Gastroesophageal sphincter (tissue), 3 donors: ENCODE results near the gene GALNT17.

Source experiments
- CTCF ChIP-seq, 4 experiments: fragments of 200-600 bp in 2 of 4; fragments of 450-650 bp in 2 of 4; sonication (generic) in 1 of 4; IDR thresholded peaks; one replicate each; pipeline ENCODE4 v1.5.1; 2017 to 2019; ENCODE audit warnings: antibody characterized with exemption in 4 of 4, mild to moderate bottlenecking in 2 of 4, moderate library complexity in 2 of 4
- EP300 ChIP-seq: sonication (generic); formaldehyde crosslinking; IDR thresholded peaks from one replicate; pipeline ENCODE4 v1.6.1; 2017; ENCODE audit warnings: antibody characterized with exemption, mild to moderate bottlenecking
- POLR2A ChIP-seq, 2 donors: fragments of 450-650 bp; IDR thresholded peaks; one replicate each; pipeline ENCODE4 v1.6.1; 2017; ENCODE audit warnings: antibody characterized with exemption in 2 of 2, mild to moderate bottlenecking in 2 of 2, moderate library complexity in 1 of 2
- POLR2AphosphoS5 ChIP-seq: sonication (generic); formaldehyde crosslinking; IDR thresholded peaks from one replicate; pipeline ENCODE4 v1.6.1; 2017; ENCODE audit warnings: antibody characterized with exemption

GRCh38 chr7:71334541-71334940 lies 202.6 kb downstream of the GALNT17 start:
- TF ChIP-seq CTCF (IDR thresholded peaks at IDR 0.05) (no peak), EP300 (no peak), POLR2A (IDR thresholded peaks at IDR 0.05) (no peak), POLR2AphosphoS5 (no peak)
